AG04450 (cell line): Measurements from ENCODE around the gene MACO1. TPM values are rescaled to one million over a fixed set of nuclear protein-coding genes. Genes with fewer than 3 reads are reported as not detected.
"Not testable (repeated sequence)": the region's sequence is repeated elsewhere in the genome, so short reads cannot be mapped to it uniquely, and the experiment has no call there.

Experiments
- CTCF ChIA-PET: fragments of 300-600, 350-600 bp; formaldehyde crosslinking; extraction: SDS; loops from one replicate; lab custom pipeline; 2022; ENCODE audit warnings: antibody characterized with exemption, inconsistent platforms; lab: Charles Lee
- POLR2A ChIA-PET: fragments of 350-600 bp; formaldehyde crosslinking; extraction: SDS; loops from one replicate; lab custom pipeline; 2021; ENCODE audit warnings: antibody characterized with exemption, inconsistent platforms; lab: Yijun Ruan, JAX
- DNase-seq: peaks from one replicate; pipeline ENCODE4 v3.0.0-alpha.2; 2011; ENCODE audit warnings: low read depth, low spot score
- H3K27ac ChIP-seq: one replicate; pipeline ENCODE4 v1.5.1; 2012; ENCODE audit warnings: low read depth, low read length, control low read depth
- H3K27me3 ChIP-seq: one replicate; pipeline ENCODE4 v1.6.0; 2012; ENCODE audit warnings: low read length; ENCODE audit not compliant: control insufficient read depth, insufficient read depth
- H3K4me3 ChIP-seq: 2 replicates; pipeline ENCODE4 v1.5.1; 2011; ENCODE audit warnings: mild to moderate bottlenecking, low read depth, low read length, control low read depth
- H3K9me3 ChIP-seq: 2 replicates; pipeline ENCODE4 v1.5.1; 2012; ENCODE audit warnings: low read length; ENCODE audit not compliant: control insufficient read depth, insufficient read depth
- polyA plus RNA-seq: library from polyadenylated mRNA; depleted of rRNA; stranded (reverse); fragments of >200 nt; gene quantifications from 2 replicates; pipeline ENCODE4 v1.2.3, GENCODE V29; 2011
- TF ChIP-seq, protein P1 (sequence below): IDR thresholded peaks from 2 replicates; pipeline ENCODE4 v1.5.1; 2011; ENCODE audit warnings: low read depth, low read length, control low read depth, inconsistent platforms

MACO1 gene
- polyA plus RNA-seq, 1 experiment: 16.7 TPM

DNA sequence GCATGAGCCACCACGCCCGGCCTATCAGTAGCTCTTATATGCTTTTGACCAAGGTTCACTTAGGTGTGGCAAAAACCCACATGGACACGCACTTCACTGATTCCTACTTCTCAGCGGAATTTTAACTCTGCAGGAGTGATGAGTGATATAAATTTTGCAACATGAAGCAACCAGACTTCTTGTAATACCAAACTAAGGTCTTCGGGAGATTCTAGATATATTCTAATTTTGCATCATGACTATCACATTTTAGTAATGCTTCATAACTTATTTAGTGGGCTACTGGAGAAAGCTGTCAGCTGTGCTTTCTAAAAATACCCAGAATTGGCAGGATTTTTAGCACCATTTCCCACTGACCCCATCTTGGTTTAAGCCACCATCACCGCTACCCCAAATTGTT is 37.9 kb upstream of the MACO1 start:
- no peak overlapping the region for H3K4me3 ChIP-seq
- POLR2A ChIA-PET: interaction anchor here (0.6 kb wide), 1 partner anchor 838 kb away, joined by 5 read pairs; no protein-coding TSS in a partner anchor
- CTCF ChIA-PET: no interaction called here
- TF ChIP-seq, protein P1, sequence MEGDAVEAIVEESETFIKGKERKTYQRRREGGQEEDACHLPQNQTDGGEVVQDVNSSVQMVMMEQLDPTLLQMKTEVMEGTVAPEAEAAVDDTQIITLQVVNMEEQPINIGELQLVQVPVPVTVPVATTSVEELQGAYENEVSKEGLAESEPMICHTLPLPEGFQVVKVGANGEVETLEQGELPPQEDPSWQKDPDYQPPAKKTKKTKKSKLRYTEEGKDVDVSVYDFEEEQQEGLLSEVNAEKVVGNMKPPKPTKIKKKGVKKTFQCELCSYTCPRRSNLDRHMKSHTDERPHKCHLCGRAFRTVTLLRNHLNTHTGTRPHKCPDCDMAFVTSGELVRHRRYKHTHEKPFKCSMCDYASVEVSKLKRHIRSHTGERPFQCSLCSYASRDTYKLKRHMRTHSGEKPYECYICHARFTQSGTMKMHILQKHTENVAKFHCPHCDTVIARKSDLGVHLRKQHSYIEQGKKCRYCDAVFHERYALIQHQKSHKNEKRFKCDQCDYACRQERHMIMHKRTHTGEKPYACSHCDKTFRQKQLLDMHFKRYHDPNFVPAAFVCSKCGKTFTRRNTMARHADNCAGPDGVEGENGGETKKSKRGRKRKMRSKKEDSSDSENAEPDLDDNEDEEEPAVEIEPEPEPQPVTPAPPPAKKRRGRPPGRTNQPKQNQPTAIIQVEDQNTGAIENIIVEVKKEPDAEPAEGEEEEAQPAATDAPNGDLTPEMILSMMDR: no peak
- H3K27ac ChIP-seq: no peak overlapping the region
- no peak for DNase-seq
- no peaks in the 10 kb centered on the region for H3K9me3 ChIP-seq
- H3K27me3 ChIP-seq: no peaks in the 10 kb centered on the region

- DNase-seq, CTCF ChIA-PET, H3K27ac ChIP-seq, H3K4me3 ChIP-seq, H3K27me3 ChIP-seq, POLR2A ChIA-PET, H3K9me3 ChIP-seq: not testable (repeated sequence)
Measured at GRCh38 chr1:25397549-25397948, 33.1 kb upstream of the MACO1 start.

- H3K9me3 ChIP-seq, CTCF ChIA-PET, H3K27me3 ChIP-seq, POLR2A ChIA-PET, DNase-seq, H3K4me3 ChIP-seq, H3K27ac ChIP-seq: not testable (repeated sequence)
Measured at GRCh38 chr1:25398079-25398478, 32.6 kb upstream of the MACO1 start.

DNA sequence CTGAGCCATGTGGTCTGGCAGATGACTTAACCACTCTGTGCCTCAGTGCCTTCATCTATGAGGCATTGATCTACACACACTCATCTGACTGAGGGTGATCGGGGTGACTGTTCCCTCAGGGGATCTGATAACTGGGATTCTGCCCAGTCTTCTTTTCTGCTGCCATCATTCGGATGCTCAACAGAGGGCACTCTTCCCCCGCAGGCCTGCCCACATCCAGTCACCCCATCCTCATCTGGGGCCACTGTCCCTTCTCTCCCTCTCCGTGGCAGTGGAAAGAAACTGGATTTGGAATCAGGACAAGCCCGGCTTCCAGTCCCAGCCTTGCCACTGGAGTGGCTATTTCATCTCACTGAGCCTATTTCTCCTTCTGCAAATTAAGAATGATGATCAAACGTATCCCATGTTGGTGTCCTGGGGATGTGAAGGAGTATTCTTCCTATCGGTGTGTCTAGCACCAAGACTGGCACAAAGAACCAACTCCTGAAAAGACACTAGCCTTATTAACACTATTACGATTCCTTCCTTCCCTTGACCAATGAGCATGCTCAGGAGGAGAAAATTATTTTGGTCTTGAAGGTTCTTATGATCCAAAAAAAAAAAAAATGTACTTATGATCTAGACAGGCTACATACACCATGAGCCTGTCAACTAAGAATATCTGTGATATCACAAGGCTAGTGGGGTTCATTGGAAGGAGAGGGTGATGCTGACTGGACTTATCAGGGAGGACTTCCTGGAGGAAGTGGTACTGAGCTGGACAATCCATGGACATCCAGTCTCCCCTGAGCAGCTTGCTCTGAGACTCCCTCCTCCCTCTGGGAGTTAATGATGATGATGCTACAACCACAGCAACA is 27.5 kb upstream of the MACO1 start:
- H3K27me3 ChIP-seq, POLR2A ChIA-PET, CTCF ChIA-PET, H3K27ac ChIP-seq, DNase-seq, H3K9me3 ChIP-seq, H3K4me3 ChIP-seq: not testable (repeated sequence)
- TF ChIP-seq, protein P1: peak; percentile 42

- H3K27me3 ChIP-seq, CTCF ChIA-PET, H3K27ac ChIP-seq, H3K4me3 ChIP-seq, H3K9me3 ChIP-seq, DNase-seq, POLR2A ChIA-PET: not testable (repeated sequence)
Measured at GRCh38 chr1:25405731-25406305, 24.9 kb upstream of the MACO1 start.

DNA sequence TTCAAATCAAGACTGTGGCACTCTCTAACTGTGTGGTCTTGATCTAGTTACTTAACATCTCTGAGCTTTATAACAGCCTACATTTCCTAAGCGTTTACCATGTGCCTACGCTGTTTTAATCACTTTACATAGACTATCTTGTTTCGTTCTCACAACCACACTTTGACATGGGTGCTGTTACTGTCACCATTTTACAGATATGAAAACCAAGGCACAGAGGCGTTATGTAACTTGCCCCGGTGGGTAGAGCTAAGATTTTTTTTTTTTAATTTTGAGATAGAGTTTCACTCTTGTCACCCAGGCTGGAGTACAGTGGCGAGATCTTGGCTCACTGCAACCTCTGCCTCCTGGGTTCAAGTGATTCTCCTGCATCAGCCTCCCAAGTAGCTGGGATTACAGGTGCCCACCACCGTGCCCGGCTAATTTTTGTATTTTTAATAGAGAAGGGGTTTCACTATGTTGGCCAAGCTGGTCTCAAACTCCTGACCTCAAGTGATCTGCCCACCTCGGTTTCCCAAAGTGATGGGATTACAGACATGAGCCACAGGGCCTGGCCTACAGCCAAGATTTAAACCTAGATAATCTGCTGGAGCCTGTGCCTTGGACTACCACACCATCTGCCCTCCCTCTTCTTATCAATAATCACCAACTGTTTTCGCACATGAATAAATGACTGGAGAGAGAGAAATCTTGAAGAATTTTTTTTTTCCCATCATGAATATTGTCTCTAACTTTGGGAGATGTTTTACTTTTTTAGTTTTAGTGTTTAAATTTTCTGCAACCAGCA is 20.9 kb upstream of the MACO1 start:
- H3K27ac ChIP-seq, POLR2A ChIA-PET, DNase-seq, H3K9me3 ChIP-seq, CTCF ChIA-PET, H3K4me3 ChIP-seq, H3K27me3 ChIP-seq: not testable (repeated sequence)

GRCh38 chr1:25412872-25413623 is 17.6 kb upstream of the MACO1 start:
- CTCF ChIA-PET, H3K4me3 ChIP-seq, POLR2A ChIA-PET: not testable (repeated sequence)

DNA sequence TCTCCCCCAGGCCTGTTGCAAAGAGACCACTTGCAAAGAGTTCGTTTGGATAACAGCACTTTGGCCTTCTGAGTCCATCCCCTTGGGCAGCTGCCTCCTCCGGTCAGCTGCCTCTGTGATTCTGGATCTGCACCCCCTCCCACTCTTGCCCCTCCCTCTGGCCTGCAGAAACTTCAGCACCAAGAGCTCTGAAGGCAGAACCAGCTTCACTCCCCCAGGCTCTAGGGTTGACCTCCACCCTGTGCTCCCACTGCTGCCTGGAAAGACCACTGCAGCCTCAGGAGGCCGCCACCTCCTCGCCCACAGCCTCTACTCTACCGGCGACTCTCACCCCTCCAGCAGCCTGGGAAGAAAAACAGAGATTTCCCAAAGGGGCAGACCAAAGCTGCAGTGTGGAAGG is 16.5 kb upstream of the MACO1 start:
- DNase-seq, H3K4me3 ChIP-seq, H3K27me3 ChIP-seq, H3K27ac ChIP-seq, POLR2A ChIA-PET, H3K9me3 ChIP-seq, CTCF ChIA-PET: not testable (repeated sequence)

More at GRCh38 chr1:25412872-25413623, 17.6 kb upstream of the MACO1 start:
- H3K27me3 ChIP-seq, H3K9me3 ChIP-seq, DNase-seq, H3K27ac ChIP-seq: not testable (repeated sequence)

DNA sequence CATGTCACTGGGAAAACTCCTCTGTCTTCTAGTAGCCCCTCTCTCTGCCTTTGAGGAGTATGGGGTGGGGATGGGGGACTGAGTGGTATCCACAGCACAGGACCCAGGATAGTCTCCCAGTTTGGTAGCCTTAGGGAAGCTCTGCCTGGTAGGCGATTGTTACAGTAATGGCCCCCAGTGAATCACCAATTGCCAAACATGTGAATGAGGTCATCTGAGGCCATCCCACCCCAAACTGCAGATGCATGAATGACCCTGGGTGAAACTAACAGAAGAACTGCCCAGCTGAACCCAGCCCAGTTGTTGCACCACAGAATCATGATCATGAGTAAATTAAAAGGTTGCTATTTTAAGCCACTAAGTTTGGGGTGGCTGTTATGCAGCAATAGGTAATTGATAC is 16.1 kb upstream of the MACO1 start:
- H3K9me3 ChIP-seq, CTCF ChIA-PET, H3K27ac ChIP-seq, H3K27me3 ChIP-seq, POLR2A ChIA-PET, H3K4me3 ChIP-seq, DNase-seq: not testable (repeated sequence)
